Common myeloid progenitor, CD34-positive (primary cell): ENCODE results near the gene L3MBTL2.

Experiments used
- CTCF ChIA-PET: fragments of 350-600 bp; sonication (Branson Sonifier 250); formaldehyde crosslinking; loops from one replicate; lab custom pipeline; 2021; ENCODE audit warnings: antibody characterized with exemption; lab: Charles Lee
- POLR2A ChIA-PET: fragments of 350-600 bp; sonication (Branson Sonifier 250); formaldehyde crosslinking; loops from one replicate; lab custom pipeline; 2021; ENCODE audit warnings: antibody characterized with exemption; lab: Charles Lee
- DNase-seq, 3 donors: peaks; one replicate each; pipeline versions ENCODE4 v3.0.0 to v3.0.0-alpha.2; 2013
- H3K27ac ChIP-seq, 2 experiments: 1 replicate in 1 of 2; 2 replicates in 1 of 2; pipeline ENCODE4 v1.7.0; 2013; ENCODE audit warnings: inconsistent platforms in 2 of 2, low read length in 2 of 2, mild to moderate bottlenecking in 2 of 2, low read depth in 1 of 2, moderate library complexity in 1 of 2; ENCODE audit not compliant: severe bottlenecking in 2 of 2, insufficient read depth in 1 of 2, poor library complexity in 1 of 2
- H3K27me3 ChIP-seq, 5 experiments: replicated peaks in 2 of 5; 1 replicate in 3 of 5; 2 replicates in 2 of 5; pipeline versions ENCODE4 v1.6.1 to v1.7.0; 2013; ENCODE audit warnings: low read length in 4 of 5, mild to moderate bottlenecking in 2 of 5, moderate library complexity in 2 of 5, inconsistent platforms in 1 of 5; ENCODE audit not compliant: insufficient read depth in 5 of 5, control insufficient read depth in 4 of 5
- H3K36me3 ChIP-seq, 4 experiments: 1 replicate in 2 of 4; 2 replicates in 2 of 4; pipeline versions ENCODE4 v1.6.1 to v1.7.0; 2013; ENCODE audit warnings: low read length in 3 of 4, control low read depth in 1 of 4, mild to moderate bottlenecking in 1 of 4; ENCODE audit not compliant: control insufficient read depth in 4 of 4, insufficient read depth in 4 of 4
- H3K4me1 ChIP-seq, 4 experiments: 1 replicate in 3 of 4; 2 replicates in 1 of 4; pipeline versions ENCODE4 v1.6.1 to v1.7.1; 2013; ENCODE audit warnings: low read length in 3 of 4, mild to moderate bottlenecking in 3 of 4, control low read depth in 1 of 4, inconsistent platforms in 1 of 4, moderate library complexity in 1 of 4; ENCODE audit not compliant: control insufficient read depth in 4 of 4, insufficient read depth in 4 of 4; ENCODE audit errors: control extremely low read depth in 1 of 4
- H3K4me3 ChIP-seq, 7 experiments: 1 replicate in 4 of 7; 2 replicates in 3 of 7; pipeline versions ENCODE4 v1.5.1 to v1.7.0; 2013; ENCODE audit warnings: mild to moderate bottlenecking in 7 of 7, low read length in 6 of 7, moderate library complexity in 6 of 7, inconsistent platforms in 2 of 7, low read depth in 2 of 7, control low read depth in 1 of 7; ENCODE audit not compliant: insufficient read depth in 4 of 7, control insufficient read depth in 1 of 7; ENCODE audit errors: extremely low read depth in 1 of 7
- H3K9me3 ChIP-seq, 5 experiments: 1 replicate in 4 of 5; 2 replicates in 1 of 5; pipeline versions ENCODE4 v1.6.1 to v1.7.1; 2013; ENCODE audit warnings: low read length in 4 of 5, mild to moderate bottlenecking in 2 of 5, inconsistent platforms in 1 of 5, low read depth in 1 of 5, moderate library complexity in 1 of 5; ENCODE audit not compliant: control insufficient read depth in 4 of 5, insufficient read depth in 2 of 5; ENCODE audit errors: control extremely low read depth in 1 of 5
- WGBS: methylation state at CpG from one replicate; pipeline ENCODE4 v1.1.5; 2013; ENCODE audit not compliant: insufficient coverage; 5-methylcytosine and 5-hydroxymethylcytosine counted together

L3MBTL2 gene

DNA sequence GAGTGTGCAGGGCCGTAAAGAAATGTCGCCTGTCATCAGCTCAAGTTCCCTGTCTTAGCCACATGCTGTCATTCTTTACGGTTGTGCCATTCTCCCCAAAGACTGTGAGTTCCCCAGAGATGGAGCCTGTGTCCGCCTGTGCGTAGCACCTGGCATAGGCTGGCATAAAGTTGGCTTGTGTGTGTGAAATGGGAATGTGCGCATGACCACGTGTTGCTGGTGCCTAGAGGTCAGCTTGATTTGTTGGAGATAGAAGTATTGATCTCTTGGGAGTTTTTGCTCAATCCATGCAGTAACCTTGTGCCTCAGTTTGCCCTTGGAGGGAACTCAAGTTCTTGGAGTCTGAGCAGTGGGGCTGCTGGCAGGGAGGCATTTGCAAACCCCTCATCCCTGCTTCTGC is 26.3 kb downstream of the L3MBTL2 start:
- Histone ChIP-seq H3K4me1 (peaks cover 0 to 28% (median 11%) of the 10 kb centered on the region in 4 experiments), H3K36me3 (peaks cover 1 to 41% (median 18%) of the 10 kb centered on the region in 4 experiments), H3K9me3 (no peaks in the 10 kb centered on the region), H3K4me3 (no peak overlapping the region), H3K27me3 (no peaks in the 10 kb centered on the region), H3K27ac (no peak overlapping the region)
- DNase-seq, result no peak
- WGBS, result 89% methylated on average over 2 of the region's 7 CpGs
- ChIA-PET POLR2A (no interaction called here), CTCF (interaction anchor here (1.1 to 1.2 kb wide), 2 partner anchors 13 to 22 kb away, joined by 3 to 4 read pairs; no protein-coding TSS in a partner anchor)

DNA sequence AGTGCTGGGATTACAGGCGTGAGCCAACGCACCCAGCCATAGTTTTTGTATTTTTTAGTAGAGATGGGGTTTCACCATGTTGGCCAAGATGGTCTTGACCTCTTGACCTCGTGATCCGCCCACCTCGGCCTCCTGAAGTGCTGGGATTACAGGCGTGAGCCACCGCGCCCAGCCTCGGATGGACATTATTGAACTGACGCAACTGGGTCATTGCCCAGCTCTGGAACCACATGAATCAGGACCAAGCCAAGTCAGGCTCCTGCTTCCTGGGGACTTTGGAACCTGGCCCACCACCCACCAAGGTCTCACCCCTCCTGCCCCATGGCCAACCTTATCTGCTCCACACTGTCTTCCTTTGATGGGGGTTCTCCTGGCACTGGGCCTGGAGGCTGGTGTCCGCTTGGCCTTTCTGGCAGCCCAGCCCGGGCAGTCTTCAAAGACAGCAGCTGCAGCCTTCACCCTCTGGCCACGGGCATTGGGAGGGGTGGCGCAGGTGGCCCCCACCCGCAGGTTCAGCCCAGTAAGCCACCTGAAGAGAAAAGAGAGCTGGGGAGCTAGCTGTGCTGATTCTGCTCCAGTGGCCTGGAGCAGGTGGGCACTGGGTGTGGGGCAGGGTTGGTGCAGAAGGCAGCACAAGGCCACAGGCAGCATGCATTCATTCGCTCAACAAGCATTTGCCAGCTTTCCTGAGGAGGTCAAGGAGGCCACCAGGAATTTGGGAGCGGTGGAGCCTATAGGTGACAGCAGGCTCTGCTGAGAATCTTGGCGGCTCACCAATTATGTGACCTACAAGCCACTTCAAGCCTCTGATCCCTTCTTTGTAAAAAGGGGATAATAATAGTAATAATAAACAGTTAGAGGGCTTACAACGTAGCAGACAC is 29.9 kb downstream of the L3MBTL2 start:
- DNase-seq, result no peak
- Histone ChIP-seq H3K9me3 (no peaks in the 10 kb centered on the region), H3K4me1 (peaks cover 0 to 33% (median 22%) of the 10 kb centered on the region in 4 experiments), H3K4me3 (no peak overlapping the region), H3K27me3 (no peaks in the 10 kb centered on the region), H3K36me3 (peaks cover 0 to 12% (median 4%) of the 10 kb centered on the region in 4 experiments), H3K27ac (no peak overlapping the region)
- WGBS, result 90% methylated on average over 14 of the region's 19 CpGs
- ChIA-PET CTCF (interaction anchor here (3.4 kb wide), 1 partner anchor 8 kb away, joined by 12 read pairs; no protein-coding TSS in a partner anchor), POLR2A (no interaction called here)

DNA sequence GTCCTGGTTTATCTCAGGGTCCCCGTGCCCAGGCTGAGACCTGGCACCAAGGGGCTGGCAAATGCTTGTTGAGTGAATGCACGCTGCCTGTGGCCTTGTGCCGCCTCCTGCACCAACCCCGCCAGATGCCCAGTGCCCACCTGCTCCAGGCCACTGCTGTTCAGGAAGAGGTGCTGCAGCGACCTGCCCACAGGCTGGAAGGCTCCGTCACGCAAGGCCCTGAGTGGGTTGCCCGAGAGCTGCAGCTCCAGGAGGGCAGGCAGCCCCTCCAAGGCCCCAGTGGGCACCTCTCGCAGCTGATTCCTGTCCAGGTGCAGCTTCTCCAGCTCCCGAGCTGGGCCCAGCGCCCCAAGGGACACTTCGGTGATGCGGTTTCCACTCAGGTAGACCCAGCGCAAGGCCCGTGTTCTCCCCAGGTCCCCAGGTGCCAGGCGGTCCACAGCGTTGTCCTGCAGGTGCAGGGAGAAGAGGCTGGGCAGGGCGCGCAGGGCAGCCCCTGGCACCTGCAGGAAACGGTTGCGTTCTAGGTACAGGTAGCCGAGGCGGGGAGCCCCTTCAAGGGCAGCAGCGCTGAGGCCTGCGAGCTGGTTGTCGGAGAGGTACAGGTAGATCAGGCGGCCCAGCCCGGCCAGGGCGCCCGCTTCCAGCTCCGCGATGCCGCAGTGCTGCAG is 32.1 kb downstream of the L3MBTL2 start:
- Histone ChIP-seq H3K27ac (no peak overlapping the region), H3K36me3 (no peaks in the 10 kb centered on the region), H3K9me3 (no peaks in the 10 kb centered on the region), H3K27me3 (no peaks in the 10 kb centered on the region), H3K4me1 (peaks cover 0 to 24% (median 17%) of the 10 kb centered on the region in 4 experiments), H3K4me3 (peak overlapping the region; percentile 30 to 77 (median 59))
- 42% methylated on average over 30 of the region's 33 CpGs for WGBS
- DNase-seq, result no peak
- CTCF ChIA-PET, result interaction anchor here (0.6 to 3.4 kb wide), 26 partner anchors 8 to 657 kb away, joined by 3 to 23 read pairs (median 4); no protein-coding TSS in a partner anchor
- POLR2A ChIA-PET, result interaction anchor here (0.6 to 1.0 kb wide), 3 partner anchors 20 to 309 kb away, joined by 3 to 4 read pairs (median 3); no protein-coding TSS in a partner anchor

- ChIA-PET CTCF (interaction anchor here (0.6 to 3.4 kb wide), 28 partner anchors 9 to 657 kb away, joined by 3 to 23 read pairs (median 4); no protein-coding TSS in a partner anchor), POLR2A (interaction anchor here (0.6 to 1.0 kb wide), 3 partner anchors 21 to 310 kb away, joined by 3 to 4 read pairs (median 3); no protein-coding TSS in a partner anchor)
- peak overlapping the region; percentile 30 to 77 (median 59) for H3K4me3 ChIP-seq
- H3K4me1 ChIP-seq, result peaks cover 0 to 24% (median 17%) of the 10 kb centered on the region in 4 experiments
- H3K27me3 ChIP-seq, result no peaks in the 10 kb centered on the region
- H3K9me3 ChIP-seq, result no peaks in the 10 kb centered on the region
- no peaks in the 10 kb centered on the region for H3K36me3 ChIP-seq
- DNase-seq, result peak; percentile 82 to 91 (median 89)
- WGBS, result 24% methylated on average over 85 of the region's 97 CpGs
- no peak overlapping the region for H3K27ac ChIP-seq
These were observed 32.8 kb downstream of the L3MBTL2 start for GRCh38 chr22:41237707-41238569.

GRCh38 chr22:41238570-41239442 is 33.7 kb downstream of the L3MBTL2 start:
- no peak overlapping the region for H3K27ac ChIP-seq

More at GRCh38 chr22:41238570-41239442, 33.7 kb downstream of the L3MBTL2 start:
- ChIA-PET POLR2A (interaction anchor here (0.6 kb wide), 1 partner anchor 88 kb away, joined by 4 read pairs; no protein-coding TSS in a partner anchor), CTCF (interaction anchor here (0.8 to 3.4 kb wide), 8 partner anchors 8 to 316 kb away, joined by 3 to 23 read pairs (median 8); no protein-coding TSS in a partner anchor)
- DNase-seq, result no peak
- Histone ChIP-seq H3K4me1 (peaks cover 0 to 24% (median 17%) of the 10 kb centered on the region in 4 experiments), H3K36me3 (no peaks in the 10 kb centered on the region), H3K9me3 (no peaks in the 10 kb centered on the region), H3K4me3 (no peak overlapping the region), H3K27me3 (no peaks in the 10 kb centered on the region)
- 97% methylated on average over 24 of the region's 32 CpGs for WGBS
